ENCODE data around the gene METTL2B. TPM values are rescaled to one million over a fixed set of nuclear protein-coding genes. Genes with fewer than 3 reads are reported as not detected.
"Not testable (repeated sequence)": the region's sequence is repeated elsewhere in the genome, so short reads cannot be mapped to it uniquely, and the experiment has no call there.

Gene METTL2B
- total RNA-seq, 1 donor from 2014 or later = 39.6 TPM

- intact Hi-C loops (cut with micrococcal nuclease) = loop anchor here (1.0 to 10.0 kb wide), 13 partner anchors 21 to 1600 kb away; partner anchors contain the start of genes AHCYL2, ARF5, ATP6V1F and CALU
Observed at GRCh38 chr7:128454808-128455542, 21.6 kb upstream of the METTL2B start.

GRCh38 chr7:128455543-128456254, 20.8 kb upstream of the METTL2B start, which contains the start of gene HILPDA:
HILPDA (plus strand) TSS chr7:128455878; CDS start chr7:128457269, 1,391 bp downstream.
- intact Hi-C loops (cut with micrococcal nuclease) = loop anchor here (1.0 to 10.0 kb wide), 13 partner anchors 21 to 1599 kb away; partner anchors contain the start of genes AHCYL2, ARF5, ATP6V1F and CALU

GRCh38 chr7:128456255-128456725, 20.3 kb upstream of the METTL2B start:
- intact Hi-C loops (cut with micrococcal nuclease) = loop anchor here (5.0 to 10.0 kb wide), 3 partner anchors 1041 to 1599 kb away; partner anchors contain the start of genes ZC3HC1 and ZNF800

- intact Hi-C loops (cut with micrococcal nuclease) = loop anchor here (5.0 to 10.0 kb wide), 3 partner anchors 1043 to 1597 kb away; partner anchors contain the start of genes ZC3HC1 and ZNF800
Observed at GRCh38 chr7:128457385-128457784, 19.2 kb upstream of the METTL2B start.

- intact Hi-C loops (cut with micrococcal nuclease) = loop anchor here (1.0 to 10.0 kb wide), 9 partner anchors 17 to 1596 kb away; partner anchors contain the start of genes METTL2B, RBM28, ZC3HC1 and ZNF800
Observed at GRCh38 chr7:128458956-128459355, 17.6 kb upstream of the METTL2B start.

- intact Hi-C loops (cut with micrococcal nuclease) = loop anchor here (1.0 to 10.0 kb wide), 9 partner anchors 17 to 1595 kb away; partner anchors contain the start of genes METTL2B, RBM28, ZC3HC1 and ZNF800
Observed at GRCh38 chr7:128459394-128459878, 17.1 kb upstream of the METTL2B start.

- intact Hi-C loops (cut with micrococcal nuclease) = no loop called here
Observed at GRCh38 chr7:128462460-128462859, 14.1 kb upstream of the METTL2B start.

GRCh38 chr7:128463345-128463744, 13.2 kb upstream of the METTL2B start:
- intact Hi-C loops (cut with micrococcal nuclease) = not testable (repeated sequence)

- intact Hi-C loops (cut with micrococcal nuclease) = not testable (repeated sequence)
Observed at GRCh38 chr7:128463933-128464332, 12.6 kb upstream of the METTL2B start.

- intact Hi-C loops (cut with micrococcal nuclease) = not testable (repeated sequence)
Observed at GRCh38 chr7:128466871-128467270, 9.7 kb upstream of the METTL2B start.

- intact Hi-C loops (cut with micrococcal nuclease) = loop anchor here (2.0 kb wide), 2 partner anchors 313 to 405 kb away; partner anchors contain the start of gene CCDC136
Observed at GRCh38 chr7:128477336-128477690, 765 bp downstream of the METTL2B start.

GRCh38 chr7:128479082-128479481, 2.5 kb downstream of the METTL2B start:
- intact Hi-C loops (cut with micrococcal nuclease) = not testable (repeated sequence)

- intact Hi-C loops (cut with micrococcal nuclease) = not testable (repeated sequence)
Observed at GRCh38 chr7:128488134-128488533, 11.6 kb downstream of the METTL2B start.

GRCh38 chr7:128497405-128497804, 20.9 kb downstream of the METTL2B start:
- intact Hi-C loops (cut with micrococcal nuclease) = no loop called here

GRCh38 chr7:128505416-128505815, 28.9 kb downstream of the METTL2B start:
- intact Hi-C loops (cut with micrococcal nuclease) = not testable (repeated sequence)

GRCh38 chr7:128506819-128507218, 30.3 kb downstream of the METTL2B start:
- intact Hi-C loops (cut with micrococcal nuclease) = not testable (repeated sequence)

- intact Hi-C loops (cut with micrococcal nuclease) = not testable (repeated sequence)
Observed at GRCh38 chr7:128507321-128507993, 30.9 kb downstream of the METTL2B start.

- intact Hi-C loops (cut with micrococcal nuclease) = not testable (repeated sequence)
Observed at GRCh38 chr7:128511692-128512091, 35.1 kb downstream of the METTL2B start.

- intact Hi-C loops (cut with micrococcal nuclease) = not testable (repeated sequence)
Observed at GRCh38 chr7:128515232-128515631, 38.7 kb downstream of the METTL2B start.

- intact Hi-C loops (cut with micrococcal nuclease) = not testable (repeated sequence)
Observed at GRCh38 chr7:128517023-128517422, 40.5 kb downstream of the METTL2B start.

Data from T-helper 1 cell treated with Interleukin-12 subunit alpha and Interleukin-12 subunit beta and Interleukin-4 antibody, amounts not matched to agents 30 ng/mL and 1 ng/mL, for 36 hours (primary cell).